ENCODE results near the gene BTG1. TPM values are rescaled to one million over a fixed set of nuclear protein-coding genes. Genes with fewer than 3 reads are reported as not detected.

The BTG1 gene
- total RNA-seq, result 56.2 and 63.1 TPM in 2 replicates
- 84.0 TPM for polyA plus RNA-seq (2012)

GRCh38 chr12:92145731-92146496 is at the start of gene BTG1:
Gene BTG1 (minus strand): TSS chr12:92145846. CDS start chr12:92145535, 311 bp downstream.
- DNase-seq (ENCODE audit: low read depth), result peak; percentile 100

- DNase-seq (ENCODE audit: low read depth), result no peak
Measured at GRCh38 chr12:92194561-92194960, 48.9 kb upstream of the BTG1 start.

GRCh38 chr12:92193846-92194245 is 48.2 kb upstream of the BTG1 start:
- DNase-seq (ENCODE audit: low read depth), result no peak

GRCh38 chr12:92193063-92193462 is 47.4 kb upstream of the BTG1 start:
- DNase-seq (ENCODE audit: low read depth), result no peak

GRCh38 chr12:92192360-92192759 is 46.7 kb upstream of the BTG1 start:
- no peak for DNase-seq (ENCODE audit: low read depth)

- DNase-seq (ENCODE audit: low read depth), result no peak
Measured at GRCh38 chr12:92191061-92191460, 45.4 kb upstream of the BTG1 start.

- DNase-seq (ENCODE audit: low read depth), result no peak
Measured at GRCh38 chr12:92188517-92189188, 43.0 kb upstream of the BTG1 start.

GRCh38 chr12:92186038-92186470 is 40.4 kb upstream of the BTG1 start:
- DNase-seq (ENCODE audit: low read depth), result no peak

GRCh38 chr12:92185052-92185451 is 39.4 kb upstream of the BTG1 start:
- peak; percentile 13 for DNase-seq (ENCODE audit: low read depth)

- no peak for DNase-seq (ENCODE audit: low read depth)
Measured at GRCh38 chr12:92183575-92183974, 37.9 kb upstream of the BTG1 start.

GRCh38 chr12:92178340-92178739 is 32.7 kb upstream of the BTG1 start:
- DNase-seq (ENCODE audit: low read depth), result no peak

- DNase-seq (ENCODE audit: low read depth), result no peak
Measured at GRCh38 chr12:92176646-92177045, 31.0 kb upstream of the BTG1 start.

- no peak for DNase-seq (ENCODE audit: low read depth)
Measured at GRCh38 chr12:92175961-92176360, 30.3 kb upstream of the BTG1 start.

- no peak for DNase-seq (ENCODE audit: low read depth)
Measured at GRCh38 chr12:92170050-92170449, 24.4 kb upstream of the BTG1 start.

- DNase-seq (ENCODE audit: low read depth), result no peak
Measured at GRCh38 chr12:92167075-92167474, 21.4 kb upstream of the BTG1 start.

- no peak for DNase-seq (ENCODE audit: low read depth)
Measured at GRCh38 chr12:92164712-92165111, 19.1 kb upstream of the BTG1 start.

GRCh38 chr12:92162079-92162478 is 16.4 kb upstream of the BTG1 start:
- DNase-seq (ENCODE audit: low read depth), result no peak

GRCh38 chr12:92158796-92159439 is 13.3 kb upstream of the BTG1 start:
- no peak for DNase-seq (ENCODE audit: low read depth)

- no peak for DNase-seq (ENCODE audit: low read depth)
Measured at GRCh38 chr12:92156704-92157395, 11.2 kb upstream of the BTG1 start.

- DNase-seq (ENCODE audit: low read depth), result no peak
Measured at GRCh38 chr12:92156139-92156538, 10.5 kb upstream of the BTG1 start.

GRCh38 chr12:92155733-92156132 is 10.1 kb upstream of the BTG1 start:
- DNase-seq (ENCODE audit: low read depth), result no peak

GRCh38 chr12:92151916-92152315 is 6.3 kb upstream of the BTG1 start:
- DNase-seq (ENCODE audit: low read depth), result no peak
